Stimulated activated CD4-positive, alpha-beta T cell treated with anti-CD3 and anti-CD28 coated beads, Interleukin-1b, Interleukin-23, amount 100 ng/mL, for 1 hour (primary cell): ENCODE results near the gene STK38L.
"Not testable (repeated sequence)": the region's sequence is repeated elsewhere in the genome, so short reads cannot be mapped to it uniquely, and the experiment has no call there.

Source experiments
- DNase-seq, 2 donors: peaks; one replicate each; pipeline ENCODE4 v3.0.0-alpha.2; 2020; ENCODE audit warnings: low read depth in 2 of 2

STK38L gene

DNA sequence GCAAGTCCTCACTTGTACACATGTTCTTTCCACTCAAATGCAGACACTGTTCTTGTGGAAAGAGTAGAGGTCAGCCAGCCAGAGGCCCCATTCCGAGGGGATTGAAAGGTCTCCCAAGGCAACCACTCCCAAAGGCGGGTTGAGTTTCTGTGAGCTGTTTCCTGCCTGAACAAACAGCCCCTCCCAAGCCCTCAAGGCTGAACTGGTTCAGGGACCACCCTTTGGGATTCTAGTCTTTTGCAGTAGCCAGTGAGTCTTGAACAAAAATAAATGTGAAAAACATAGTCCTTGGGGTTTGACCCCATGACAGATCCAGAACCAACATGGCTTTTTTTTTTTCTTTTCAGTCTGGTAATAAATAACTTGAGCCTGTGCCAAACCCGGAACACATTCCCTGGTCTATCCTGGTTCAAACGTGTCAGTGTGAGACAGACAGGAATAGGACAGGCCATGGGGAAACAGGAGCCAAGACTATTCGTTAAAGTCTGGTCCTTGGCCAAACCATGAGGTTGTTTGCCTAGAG is 17.6 kb upstream of the STK38L start:
- DNase-seq: no peak

DNA sequence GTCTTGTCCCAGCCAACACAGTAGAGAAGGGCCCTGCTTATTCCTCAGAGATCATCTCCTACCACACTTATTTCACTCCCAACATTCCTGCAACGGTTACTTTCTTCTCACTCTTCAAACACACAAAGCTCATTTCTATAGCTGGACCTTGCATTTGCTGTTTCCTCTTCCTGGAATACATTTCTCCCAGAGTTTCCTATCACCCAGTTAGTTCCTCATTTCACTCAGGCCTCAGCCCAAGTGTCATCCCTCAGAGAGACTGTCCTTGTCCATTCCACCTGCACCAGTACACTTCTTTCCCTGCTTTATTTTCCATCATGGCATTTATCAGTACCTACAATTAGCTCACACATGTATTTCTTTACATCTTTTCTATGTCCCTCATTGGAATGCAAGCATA is 14.7 kb upstream of the STK38L start:
- no peak for DNase-seq

DNA sequence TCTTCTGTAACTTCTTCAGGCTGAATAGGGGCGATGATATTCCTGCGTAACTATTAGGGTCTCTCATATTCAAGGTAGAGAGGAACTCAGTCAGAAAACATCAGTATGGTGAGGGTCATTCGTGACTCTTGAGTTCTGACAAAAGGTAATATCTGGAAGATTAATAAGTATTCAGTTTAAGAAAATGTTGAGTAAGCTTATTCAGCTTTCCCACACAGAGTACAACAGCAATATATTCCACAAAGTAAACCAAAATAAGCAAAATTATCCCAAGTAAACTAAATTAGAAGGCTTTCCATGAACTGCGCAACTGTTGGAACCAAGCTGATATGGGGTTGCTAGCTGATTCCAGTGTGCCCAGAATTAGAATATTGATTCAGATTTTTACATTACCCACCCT is 12.7 kb upstream of the STK38L start:
- not testable (repeated sequence) for DNase-seq

DNA sequence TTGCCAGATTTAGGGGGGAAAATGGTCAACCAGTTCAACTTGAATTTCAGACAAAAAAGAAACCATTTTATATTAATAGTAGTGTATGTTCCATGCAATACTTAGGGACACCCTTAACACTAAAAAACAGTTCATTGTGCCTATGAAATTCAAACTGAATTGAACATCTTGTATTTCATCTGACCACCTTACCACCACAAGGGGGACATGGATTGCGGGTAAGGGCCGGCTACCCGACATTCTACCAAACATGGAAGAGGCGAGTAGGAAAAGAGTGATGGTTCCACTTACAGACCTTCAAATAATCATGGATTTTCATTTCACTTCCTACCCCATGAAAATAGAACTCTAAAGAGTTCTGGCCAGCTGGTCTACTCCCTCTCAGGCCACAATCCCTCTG is 10.3 kb upstream of the STK38L start:
- DNase-seq: no peak

DNA sequence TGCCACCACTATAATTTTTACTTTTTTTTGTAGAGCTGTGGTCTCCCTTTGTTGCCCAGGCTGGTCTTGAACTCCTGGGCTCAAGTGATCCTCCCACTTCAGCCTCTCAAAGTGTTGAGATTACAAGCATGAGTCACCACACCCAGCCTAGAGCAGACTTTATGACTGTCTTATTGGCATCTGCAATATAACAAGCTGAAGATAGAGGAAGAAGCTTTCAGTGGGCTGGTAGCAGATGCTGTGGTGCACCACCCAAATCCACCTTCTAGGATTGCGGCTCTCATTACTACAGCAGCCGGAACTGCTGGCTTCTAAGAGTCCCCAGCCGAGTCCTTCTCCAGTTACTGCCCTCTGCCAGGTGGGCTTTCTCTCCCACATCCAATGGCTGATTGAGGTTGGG is 7.6 kb upstream of the STK38L start:
- DNase-seq: no peak

DNA sequence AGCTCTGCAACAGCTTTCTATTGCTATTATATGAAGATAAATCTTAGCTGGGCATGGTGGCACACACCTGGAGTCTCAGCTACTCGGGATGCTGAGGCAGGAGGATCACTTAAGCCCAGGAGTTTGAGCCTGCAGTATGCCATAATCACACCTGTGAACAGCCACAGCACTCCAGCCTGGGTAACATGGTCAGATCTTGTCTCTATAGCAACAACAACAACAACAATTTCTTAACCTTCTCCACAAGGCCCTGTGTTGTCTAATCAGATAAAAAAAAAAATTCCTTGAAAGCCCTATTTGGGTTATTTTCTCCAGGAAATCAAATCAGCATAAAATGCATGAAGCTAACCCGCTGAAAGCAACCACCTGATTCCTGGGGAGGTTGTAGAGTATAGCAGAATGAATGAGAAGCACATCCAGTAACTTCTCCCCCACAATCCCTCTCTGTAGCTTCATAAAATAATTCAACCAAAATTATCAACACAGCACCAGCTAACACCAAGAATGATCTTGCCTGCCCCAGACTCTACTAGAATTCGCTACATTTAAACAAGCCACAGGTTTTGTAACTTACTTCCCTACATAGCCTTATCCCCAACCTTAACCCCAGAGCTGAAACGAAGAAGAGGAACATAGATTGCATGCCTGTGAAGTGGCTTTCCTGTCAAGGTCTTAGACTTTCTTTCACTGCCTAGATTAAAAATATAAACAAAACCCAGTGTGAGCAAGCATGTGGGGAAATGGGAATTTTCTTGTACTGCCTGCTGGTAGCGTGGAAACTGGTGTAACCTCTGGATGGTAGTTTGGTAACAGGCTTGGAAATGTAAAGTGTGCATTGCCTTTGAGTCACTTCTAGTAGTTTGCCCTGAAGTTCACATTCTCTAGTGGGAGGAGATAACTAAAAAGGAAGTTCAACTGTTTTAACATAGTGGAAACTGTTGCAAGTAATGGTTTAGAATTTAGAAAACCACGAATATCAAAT is 6.0 kb upstream of the STK38L start:
- no peak for DNase-seq

DNA sequence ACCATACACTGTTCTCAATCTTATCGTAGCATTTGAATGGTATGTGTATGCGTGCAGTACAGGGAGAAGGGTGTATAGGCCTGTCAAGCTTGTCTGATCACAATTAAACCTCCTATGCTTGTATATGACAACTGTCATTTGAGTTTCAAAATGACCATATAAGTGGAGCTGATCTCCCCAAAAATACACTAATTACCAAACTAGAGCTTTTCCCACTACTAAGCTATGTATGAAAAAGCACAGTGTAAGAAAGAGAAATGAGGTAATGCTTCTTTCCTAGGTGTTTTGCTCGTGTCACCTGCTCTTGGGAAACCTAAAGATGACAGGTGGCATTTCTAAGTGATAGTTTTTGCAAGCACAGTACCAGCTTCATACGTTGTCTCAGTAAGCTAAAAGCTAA is 1.1 kb upstream of the STK38L start:
- DNase-seq: no peak

DNA sequence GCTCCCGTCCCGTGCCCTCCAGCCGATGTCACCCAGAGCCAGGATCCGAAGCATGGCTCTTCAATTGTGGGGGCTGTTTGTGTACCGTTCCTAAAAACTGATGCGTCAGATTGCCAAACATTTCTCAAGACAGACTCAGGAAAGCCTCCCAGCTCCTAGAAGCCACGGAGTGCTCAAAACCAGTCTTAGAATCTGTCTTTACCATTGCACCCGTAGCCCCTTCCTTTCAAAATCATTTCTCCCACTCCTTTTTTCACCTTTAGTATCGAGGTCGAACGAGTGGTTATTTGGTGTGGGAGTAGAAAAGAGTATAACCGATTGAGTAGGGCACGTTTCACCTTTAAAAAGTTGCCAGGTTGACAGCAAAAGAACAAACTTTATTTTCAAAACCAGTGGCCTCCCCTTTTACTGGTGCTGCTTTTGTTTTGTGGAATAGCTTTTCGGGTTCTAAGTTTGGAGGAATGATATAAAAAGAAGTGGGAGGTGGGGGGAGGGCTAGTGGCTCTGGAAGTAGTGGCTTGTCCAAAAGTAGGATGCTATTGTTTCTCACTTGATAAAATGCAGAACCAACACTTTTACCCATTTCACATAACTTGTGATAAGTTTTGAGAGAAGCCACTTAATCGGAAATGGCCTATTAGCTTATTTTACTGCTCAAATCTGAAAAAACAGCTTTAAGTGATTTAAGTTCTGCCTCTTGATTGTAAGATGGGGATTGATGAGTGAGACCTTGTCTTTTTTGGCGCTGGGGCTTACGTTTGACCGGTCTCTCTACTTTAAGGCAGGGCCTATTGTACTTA is 803 bp downstream of the STK38L start:
- no peak for DNase-seq

DNA sequence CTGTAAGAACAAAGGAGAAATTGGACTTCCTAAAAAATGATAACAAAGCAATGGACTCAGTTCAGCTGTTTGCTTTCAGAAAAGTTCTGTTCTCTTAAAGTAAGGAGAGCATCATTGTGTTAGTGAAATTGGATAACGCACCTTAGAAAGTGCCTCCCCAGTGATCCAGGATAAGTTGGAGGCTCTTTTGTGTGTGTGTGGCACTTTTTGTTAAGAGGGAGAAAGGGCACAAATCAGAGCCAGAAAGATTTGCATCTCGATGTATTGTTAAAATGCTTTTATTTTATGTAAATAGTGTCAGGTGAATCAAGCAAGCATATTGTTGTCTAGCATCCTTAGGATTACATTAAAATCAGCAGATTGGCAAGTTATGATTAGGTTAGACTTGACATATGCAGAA is 2.1 kb downstream of the STK38L start:
- no peak for DNase-seq

DNA sequence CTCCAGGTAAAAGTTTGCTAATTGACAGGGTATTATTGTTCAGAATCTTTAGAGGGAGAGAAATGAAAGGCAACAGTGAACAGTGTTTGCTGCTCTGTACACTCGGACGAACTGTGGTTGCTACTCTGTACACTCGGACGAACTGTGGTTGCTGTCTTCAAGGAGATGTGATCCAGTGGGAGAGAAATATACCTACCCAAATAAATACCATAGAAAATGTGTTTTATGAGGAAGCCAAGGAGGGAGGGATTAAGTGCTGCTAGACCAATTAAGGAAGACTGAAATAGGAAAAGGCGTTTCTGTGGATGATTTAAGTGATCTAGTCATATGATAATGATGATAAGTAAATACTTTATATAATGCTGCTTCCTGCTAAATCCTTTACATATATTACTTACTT is 2.7 kb downstream of the STK38L start:
- no peak for DNase-seq

DNA sequence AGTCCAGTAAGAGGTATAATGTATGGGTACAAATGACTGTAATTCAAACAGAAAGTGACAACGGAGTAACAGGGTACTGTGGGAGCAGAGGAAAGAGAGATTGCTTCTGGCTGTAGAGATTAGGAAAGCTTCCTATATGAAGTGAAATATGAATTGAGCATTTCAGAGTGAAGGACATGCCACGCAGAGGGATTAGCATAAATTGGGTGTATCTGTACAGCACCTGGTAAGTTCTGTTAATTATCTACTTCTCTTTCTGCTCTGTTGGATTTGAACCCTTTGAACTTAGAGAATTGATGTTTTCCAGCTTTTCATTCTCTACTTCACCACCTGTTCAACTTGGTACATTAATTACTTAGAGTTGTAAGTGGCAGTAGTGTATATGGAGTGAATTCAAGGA is 8.8 kb downstream of the STK38L start:
- DNase-seq: no peak

DNA sequence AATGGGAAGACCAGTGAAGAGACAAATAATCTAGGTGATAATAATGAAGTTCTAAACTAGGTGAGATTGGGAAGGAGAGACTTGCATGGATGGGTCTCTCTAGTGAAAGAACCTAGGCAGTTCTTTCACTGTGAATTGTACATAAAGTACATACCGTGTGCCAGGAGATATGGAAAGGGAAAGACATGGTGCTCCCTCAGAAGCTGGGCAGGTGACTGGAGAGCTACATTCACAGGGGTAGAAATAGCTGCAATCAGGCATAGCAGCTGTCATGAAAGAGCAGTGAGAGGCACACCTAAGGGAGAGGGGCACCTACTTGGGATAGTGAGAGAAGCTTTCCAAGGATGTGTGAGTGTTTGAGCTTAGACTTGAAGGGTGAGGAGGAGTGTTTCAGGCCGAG is 9.3 kb downstream of the STK38L start:
- no peak for DNase-seq

DNA sequence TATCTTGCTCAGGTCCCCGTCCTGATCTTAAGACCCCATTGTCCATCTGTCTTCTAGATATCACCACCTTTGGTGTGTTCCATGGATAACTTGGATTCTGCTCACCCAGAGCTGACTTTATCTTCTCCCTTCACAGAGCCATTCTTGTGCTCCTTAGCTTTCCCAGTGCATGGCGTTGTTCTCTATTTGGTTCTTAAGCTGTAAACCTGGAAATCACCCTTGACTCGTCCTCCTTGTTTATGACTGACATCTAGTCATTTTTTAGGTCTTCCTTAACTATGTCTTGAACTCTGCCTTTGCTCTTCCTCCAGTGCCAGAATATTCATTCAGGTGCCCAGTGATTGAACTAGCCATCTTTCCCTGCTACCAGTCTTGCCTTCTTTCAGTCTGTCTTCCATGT is 11.7 kb downstream of the STK38L start:
- DNase-seq: no peak

DNA sequence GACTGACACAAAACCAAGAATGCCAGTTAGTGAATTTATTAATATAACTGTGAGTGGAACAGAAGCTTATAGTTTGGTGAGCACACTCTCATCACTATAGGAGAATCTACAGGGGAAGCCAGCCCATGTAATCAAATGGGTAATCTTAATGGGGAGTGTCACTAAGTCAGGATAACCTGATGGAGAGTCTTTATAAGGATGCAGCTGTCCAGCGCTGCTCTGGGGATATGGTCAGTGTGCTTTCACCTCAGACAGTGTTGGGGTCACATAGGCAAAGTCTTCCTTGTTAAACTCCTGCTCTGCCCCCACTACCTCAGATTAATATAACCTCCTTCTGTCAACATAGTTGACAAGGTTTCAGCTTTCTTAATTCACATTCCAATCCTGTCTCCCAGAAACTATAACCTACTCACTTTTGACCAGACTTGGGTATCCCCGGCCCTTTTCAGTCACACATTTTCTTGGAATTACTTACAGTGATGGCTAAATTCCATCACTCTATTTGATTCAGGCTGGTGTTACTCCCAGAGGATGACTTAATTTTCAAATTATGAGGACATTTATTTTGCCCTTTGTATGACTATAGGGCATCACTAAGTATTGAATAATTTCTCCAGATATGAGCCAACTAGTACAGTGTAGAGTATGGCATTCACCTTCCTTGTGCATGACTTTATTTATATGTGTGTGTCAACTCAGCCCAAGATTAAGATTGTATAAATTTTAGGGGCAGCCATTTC is 13.2 kb downstream of the STK38L start:
- DNase-seq: no peak

DNA sequence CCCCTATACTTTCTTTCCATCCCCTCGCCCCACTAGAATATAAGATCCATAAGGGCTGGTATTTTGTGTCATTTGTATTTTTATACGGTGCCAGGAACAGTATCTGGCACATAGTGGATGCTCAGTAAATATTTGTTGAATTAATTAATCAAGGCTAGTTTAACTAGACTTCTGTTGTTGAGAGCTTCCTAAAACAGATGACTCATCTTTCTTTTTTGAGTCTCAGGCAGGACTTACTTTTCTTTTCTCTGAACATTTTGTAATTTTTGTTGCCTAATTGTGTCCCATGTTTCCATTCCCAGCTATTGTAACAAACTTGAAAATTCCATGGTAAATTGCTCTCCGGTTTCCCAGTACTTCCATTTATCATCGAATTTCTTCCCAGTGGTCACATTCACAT is 16.7 kb downstream of the STK38L start:
- no peak for DNase-seq

DNA sequence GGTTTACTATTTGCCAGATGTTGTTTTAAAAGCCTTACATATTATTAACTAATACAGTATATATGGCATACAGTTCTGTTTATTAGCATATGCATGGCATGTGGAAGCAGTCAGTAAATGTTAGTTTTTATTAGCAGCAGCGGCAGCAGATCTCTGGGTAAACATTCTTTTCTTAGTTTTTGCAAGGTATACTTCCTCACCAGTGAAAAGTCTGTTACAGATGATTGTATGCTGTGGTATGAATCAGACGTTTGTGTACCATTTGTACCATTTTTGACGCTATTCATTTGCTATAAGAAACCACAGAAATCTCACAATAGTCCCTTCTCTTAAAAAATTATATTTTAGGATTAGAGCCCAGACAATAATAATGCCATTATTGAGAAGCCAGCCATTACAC is 17.8 kb downstream of the STK38L start:
- DNase-seq: no peak

DNA sequence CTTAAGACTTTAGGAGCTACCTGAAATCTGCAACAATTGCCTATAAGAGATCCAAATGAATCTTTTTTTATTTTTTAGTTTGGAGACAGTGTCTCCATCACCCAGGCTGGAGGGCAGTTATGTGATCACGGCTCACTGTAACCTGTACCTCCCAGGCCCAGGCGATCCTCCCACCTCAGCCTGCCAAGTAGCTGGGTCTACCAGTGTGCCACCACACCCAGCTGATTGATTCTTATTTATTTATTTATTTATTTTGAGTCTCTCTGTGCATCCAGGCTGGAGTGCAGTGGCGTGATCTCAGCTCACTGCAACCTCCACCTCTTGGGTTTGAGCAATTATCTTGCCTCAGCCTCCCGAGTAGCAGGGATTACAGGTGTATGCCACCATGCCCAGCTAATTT is 26.1 kb downstream of the STK38L start:
- no peak for DNase-seq

DNA sequence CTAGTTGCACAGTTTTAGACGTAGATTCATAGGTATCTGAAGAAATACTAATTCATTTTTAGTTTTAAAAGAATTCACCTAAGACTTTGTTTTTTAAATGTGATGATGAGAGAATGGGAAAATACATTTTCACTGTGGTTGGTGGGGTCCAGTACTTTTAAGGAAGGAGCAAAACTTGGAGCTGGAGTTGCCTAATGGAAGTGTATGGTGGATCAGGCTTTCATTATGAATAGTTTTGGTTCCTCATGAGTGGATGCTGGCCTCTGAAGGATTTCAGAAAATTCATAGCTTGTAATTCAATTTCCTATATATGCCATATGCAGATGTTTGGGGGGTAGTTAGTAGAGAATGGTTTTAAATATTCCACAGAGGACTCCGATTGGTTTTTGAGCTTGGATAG is 27.1 kb downstream of the STK38L start:
- DNase-seq: no peak

DNA sequence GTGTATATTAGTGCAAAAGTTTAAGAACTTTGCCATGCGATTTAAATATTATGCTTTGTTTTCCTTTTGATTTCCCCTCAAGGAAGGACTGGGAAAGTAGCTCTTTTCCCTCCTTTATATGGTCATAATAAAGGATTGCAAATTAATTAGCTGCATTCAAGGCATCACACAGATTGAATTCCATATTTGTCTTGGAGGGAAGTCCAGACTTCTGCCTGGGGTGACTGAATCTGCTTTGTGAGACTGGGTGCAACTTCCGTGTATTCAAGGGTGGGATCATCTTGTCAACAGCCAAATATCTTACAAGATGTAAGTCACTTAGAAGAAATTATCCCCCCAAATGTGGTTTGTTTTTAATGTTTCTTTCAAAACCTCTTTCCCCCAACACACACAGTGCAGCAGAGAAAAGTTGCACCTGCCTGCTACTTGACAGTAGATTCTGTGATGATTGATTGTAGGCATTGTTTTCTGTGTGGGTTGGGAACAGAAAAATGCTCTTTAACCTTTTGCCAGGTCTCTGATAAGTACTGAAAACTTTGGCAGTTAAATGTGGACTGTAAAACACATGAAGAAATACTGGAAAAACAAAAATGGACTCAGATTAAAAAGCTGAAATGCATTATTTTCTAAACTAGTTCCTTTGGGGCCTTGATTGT is 28.4 kb downstream of the STK38L start:
- DNase-seq: no peak

DNA sequence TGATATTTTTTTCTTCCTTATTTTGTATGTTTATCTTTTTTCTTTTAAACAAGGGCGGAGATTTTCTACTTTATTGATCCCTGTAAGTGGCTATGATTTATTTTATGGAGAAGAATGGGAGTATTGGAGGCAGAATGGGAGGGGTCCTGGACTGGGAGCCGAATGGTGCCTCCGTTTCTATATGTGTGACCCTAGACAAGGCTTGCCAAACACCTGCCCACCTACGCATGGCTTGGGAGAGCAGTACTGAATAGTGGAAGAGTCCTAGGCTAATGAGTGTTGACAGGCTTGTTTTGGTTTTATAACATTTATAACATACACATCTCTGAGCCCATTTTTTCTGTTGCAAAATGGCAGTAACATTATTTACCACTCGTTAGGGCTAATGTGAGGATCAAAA is 29.0 kb downstream of the STK38L start:
- no peak for DNase-seq

DNA sequence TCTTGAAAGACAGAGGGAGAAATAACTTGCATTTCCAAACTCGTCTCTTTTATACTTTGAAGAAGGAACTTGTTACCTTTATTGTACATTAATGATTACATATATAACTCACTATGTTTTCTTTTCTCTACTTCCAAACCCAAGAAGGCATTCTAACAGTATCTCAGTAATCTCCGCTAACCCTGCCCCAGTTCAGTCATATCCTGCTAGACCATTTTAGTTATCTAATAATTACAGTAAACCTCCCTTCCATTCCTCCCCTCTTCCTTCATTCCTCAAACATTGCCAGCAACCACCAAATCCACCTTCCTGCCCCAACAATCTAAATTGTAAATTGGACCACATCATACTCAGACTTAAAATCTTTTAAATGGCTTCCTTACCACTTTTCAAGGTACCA is 30.6 kb downstream of the STK38L start:
- DNase-seq: no peak

DNA sequence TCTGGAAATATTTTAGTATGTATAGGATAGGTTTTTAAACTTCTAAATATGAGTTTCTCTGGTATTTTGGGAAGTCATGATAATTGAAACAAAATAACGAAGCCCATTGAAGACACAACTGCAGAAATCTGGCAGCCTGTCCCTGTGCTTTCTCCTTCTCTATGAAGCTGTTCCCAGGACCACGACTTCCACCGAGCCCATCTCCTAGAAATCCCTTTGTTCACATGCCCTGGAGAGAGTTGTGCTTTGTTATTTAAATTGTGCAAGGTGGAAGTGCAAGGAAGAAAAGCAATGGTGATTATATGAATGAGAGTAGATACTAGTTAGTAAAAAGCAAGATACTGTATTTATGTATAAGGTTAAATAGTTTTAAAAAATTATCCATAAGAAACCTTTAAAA is 32.2 kb downstream of the STK38L start:
- no peak for DNase-seq
